HEK293 (cell line): ENCODE data around the gene ETS2.

ENCODE experiments used
- BCL11A ChIP-seq: fragments of 450-650 bp; formaldehyde crosslinking; IDR thresholded peaks from 2 replicates; pipeline ENCODE4 v1.5.1; 2016; ENCODE audit warnings: low read depth, missing biosample characterization, missing genetic modification characterization
- BCL6B ChIP-seq: fragments of 450-650 bp; formaldehyde crosslinking; IDR thresholded peaks from 2 replicates; pipeline ENCODE4 v1.5.1; 2017; ENCODE audit warnings: missing biosample characterization, missing genetic modification characterization
- GLIS1 ChIP-seq: fragments of 450-650 bp; formaldehyde crosslinking; IDR thresholded peaks from 2 replicates; pipeline ENCODE4 v1.5.1; 2016; ENCODE audit warnings: missing biosample characterization, missing genetic modification characterization
- HOXC10 ChIP-seq: sonication (generic); formaldehyde crosslinking; IDR thresholded peaks from 2 replicates; pipeline ENCODE4 v1.8.1; 2023; ENCODE audit warnings: mild to moderate bottlenecking, missing genetic modification reagents
- HOXD13 ChIP-seq: sonication (generic); formaldehyde crosslinking; IDR thresholded peaks from 2 replicates; pipeline ENCODE4 v1.8.0; 2022; ENCODE audit warnings: missing genetic modification reagents, borderline replicate concordance
- SALL2 ChIP-seq: fragments of 450-650 bp; formaldehyde crosslinking; IDR thresholded peaks from 2 replicates; pipeline ENCODE4 v1.5.0; 2017; ENCODE audit warnings: missing biosample characterization, mild to moderate bottlenecking, missing genetic modification characterization, borderline replicate concordance
- SCRT2 ChIP-seq: fragments of 450-650 bp; formaldehyde crosslinking; IDR thresholded peaks from 2 replicates; pipeline ENCODE4 v1.5.1; 2016; ENCODE audit warnings: missing biosample characterization, missing genetic modification characterization
- ZBTB44 ChIP-seq: fragments of 450-650 bp; IDR thresholded peaks from 2 replicates; pipeline ENCODE4 v1.5.1; 2018; ENCODE audit warnings: missing biosample characterization, mild to moderate bottlenecking, missing genetic modification characterization
- ZBTB6 ChIP-seq: fragments of 450-650 bp; formaldehyde crosslinking; IDR thresholded peaks from 2 replicates; pipeline ENCODE4 v1.5.1; 2017; ENCODE audit warnings: missing biosample characterization, missing genetic modification characterization
- ZBTB7A ChIP-seq: fragments of 450-650 bp; formaldehyde crosslinking; IDR thresholded peaks from 2 replicates; pipeline ENCODE4 v1.5.1; 2016; ENCODE audit warnings: low read depth, missing biosample characterization, missing genetic modification characterization
- ZNF146 ChIP-seq: fragments of 450-650 bp; formaldehyde crosslinking; IDR thresholded peaks from 2 replicates; pipeline ENCODE4 v1.5.1; 2016; ENCODE audit warnings: missing biosample characterization, missing genetic modification characterization
- ZNF214 ChIP-seq: fragments of 450-650 bp; formaldehyde crosslinking; IDR thresholded peaks from 2 replicates; pipeline ENCODE4 v1.5.1; 2017; ENCODE audit warnings: missing biosample characterization, mild to moderate bottlenecking, missing genetic modification characterization, borderline replicate concordance
- ZNF221 ChIP-seq: fragments of 450-650 bp; formaldehyde crosslinking; IDR thresholded peaks from 2 replicates; pipeline ENCODE4 v1.5.1; 2017; ENCODE audit warnings: missing biosample characterization, missing genetic modification characterization, borderline replicate concordance
- ZNF26 ChIP-seq: fragments of 450-650 bp; formaldehyde crosslinking; IDR thresholded peaks from 2 replicates; pipeline ENCODE4 v1.5.1; 2016; ENCODE audit warnings: missing biosample characterization, missing genetic modification characterization
- ZNF280D ChIP-seq: fragments of 450-650 bp; formaldehyde crosslinking; IDR thresholded peaks from 2 replicates; pipeline ENCODE4 v1.5.1; 2016; ENCODE audit warnings: missing biosample characterization, missing genetic modification characterization
- ZNF423 ChIP-seq: fragments of 450-650 bp; formaldehyde crosslinking; IDR thresholded peaks from 2 replicates; pipeline ENCODE4 v1.5.1; 2016; ENCODE audit warnings: missing biosample characterization, missing genetic modification characterization
- ZNF501 ChIP-seq: fragments of 450-650 bp; formaldehyde crosslinking; IDR thresholded peaks from 2 replicates; pipeline ENCODE4 v1.5.1; 2016; ENCODE audit warnings: missing biosample characterization, missing genetic modification characterization
- ZNF544 ChIP-seq: fragments of 450-650 bp; formaldehyde crosslinking; IDR thresholded peaks from 2 replicates; pipeline ENCODE4 v1.5.0; 2017; ENCODE audit warnings: missing biosample characterization, missing genetic modification characterization
- ZNF558 ChIP-seq: fragments of 450-650 bp; formaldehyde crosslinking; IDR thresholded peaks from 2 replicates; pipeline ENCODE4 v1.5.1; 2016; ENCODE audit warnings: missing biosample characterization, missing genetic modification characterization
- ZNF571 ChIP-seq: fragments of 450-650 bp; formaldehyde crosslinking; IDR thresholded peaks from 2 replicates; pipeline ENCODE4 v1.5.0; 2017; ENCODE audit warnings: missing biosample characterization, missing genetic modification characterization
- ZNF580 ChIP-seq: fragments of 450-650 bp; formaldehyde crosslinking; IDR thresholded peaks from 2 replicates; pipeline ENCODE4 v1.5.1; 2016; ENCODE audit warnings: missing biosample characterization, missing genetic modification characterization
- ZNF585B ChIP-seq: fragments of 450-650 bp; formaldehyde crosslinking; IDR thresholded peaks from 2 replicates; pipeline ENCODE4 v1.5.1; 2016; ENCODE audit warnings: missing biosample characterization, missing genetic modification characterization
- ZNF610 ChIP-seq: fragments of 450-650 bp; formaldehyde crosslinking; IDR thresholded peaks from 2 replicates; pipeline ENCODE4 v1.5.1; 2016; ENCODE audit warnings: missing biosample characterization, missing genetic modification characterization, borderline replicate concordance
- ZNF660 ChIP-seq: fragments of 450-650 bp; IDR thresholded peaks from 2 replicates; pipeline ENCODE4 v1.5.1; 2018; ENCODE audit warnings: missing biosample characterization, mild to moderate bottlenecking, missing genetic modification characterization
- ZNF837 ChIP-seq: fragments of 450-650 bp; formaldehyde crosslinking; IDR thresholded peaks from 2 replicates; pipeline ENCODE4 v1.5.1; 2016; ENCODE audit warnings: missing biosample characterization, missing genetic modification characterization
- ZNF843 ChIP-seq: fragments of 450-650 bp; formaldehyde crosslinking; IDR thresholded peaks from 2 replicates; pipeline ENCODE4 v1.5.1; 2016; ENCODE audit warnings: missing biosample characterization, missing genetic modification characterization
- ZSCAN16 ChIP-seq: fragments of 450-650 bp; formaldehyde crosslinking; IDR thresholded peaks from 2 replicates; pipeline ENCODE4 v1.5.1; 2016; ENCODE audit warnings: missing biosample characterization, missing genetic modification characterization
- ZSCAN5A ChIP-seq: fragments of 450-650 bp; formaldehyde crosslinking; IDR thresholded peaks from 2 replicates; pipeline ENCODE4 v1.5.1; 2016; ENCODE audit warnings: missing biosample characterization, missing genetic modification characterization
- ZXDB ChIP-seq: fragments of 450-650 bp; formaldehyde crosslinking; IDR thresholded peaks from 2 replicates; pipeline ENCODE4 v1.5.1; 2016; ENCODE audit warnings: missing biosample characterization, missing genetic modification characterization

The ETS2 gene

GRCh38 chr21:38805328-38806152, at the start of gene ETS2 (continued):
- peak; percentile 77; the same call in 1 of the 2 replicates for TF ChIP-seq ZBTB6 (tag by site-specific recombination)
- TF ChIP-seq ZNF837 = no peak
- peak; percentile 66; the same call in 1 of the 2 replicates for TF ChIP-seq ZSCAN16 (tag by site-specific recombination)
- peak; percentile 61 for TF ChIP-seq ZNF843 (tag by site-specific recombination)
- TF ChIP-seq SCRT2 (tag by site-specific recombination) = no peak
- TF ChIP-seq HOXD13 (CRISPR knock-in tag) = no peak
- TF ChIP-seq ZNF214 = no peak
- 0 out of 2 replicates have a peak, but pooled peaks have one; percentile 8 for TF ChIP-seq ZNF585B (tag by site-specific recombination)
- no peak; the same call in 1 of the 2 replicates for TF ChIP-seq ZBTB7A (tag by site-specific recombination)
- no peak for TF ChIP-seq ZNF544
- TF ChIP-seq ZNF558 (tag by site-specific recombination) = no peak
- peak; percentile 88 for TF ChIP-seq ZNF423 (tag by site-specific recombination)
- TF ChIP-seq ZNF26 (tag by site-specific recombination) = no peak
- no peak for TF ChIP-seq ZNF580 (tag by site-specific recombination)
- no peak for TF ChIP-seq ZNF280D (tag by site-specific recombination)
- TF ChIP-seq ZNF610 (tag by site-specific recombination) = peak; percentile 91; the same call in 1 of the 2 replicates
- 0 out of 2 replicates have a peak, but pooled peaks have one; percentile 20 for TF ChIP-seq ZNF146 (tag by site-specific recombination)
- no peak for TF ChIP-seq ZNF571 (tag by site-specific recombination)
- TF ChIP-seq SALL2 (tag by site-specific recombination) = no peak
- TF ChIP-seq BCL6B (tag by site-specific recombination) = no peak
- peak; percentile 60; the same call in 1 of the 2 replicates for TF ChIP-seq BCL11A (tag by site-specific recombination)
- TF ChIP-seq HOXC10 = no peak
- no peak for TF ChIP-seq ZBTB44 (tag by site-specific recombination)
- TF ChIP-seq ZXDB (tag by site-specific recombination) = peak; percentile 88
- peak; percentile 98 for TF ChIP-seq GLIS1 (tag by site-specific recombination)
- no peak for TF ChIP-seq ZNF501 (tag by site-specific recombination)
- peak; percentile 97 for TF ChIP-seq ZSCAN5A (tag by site-specific recombination)
- TF ChIP-seq ZNF221 = no peak
- peak; percentile 70 for TF ChIP-seq ZNF660 (tag by site-specific recombination)
